ENCODE results near the gene SSH2.

DNA sequence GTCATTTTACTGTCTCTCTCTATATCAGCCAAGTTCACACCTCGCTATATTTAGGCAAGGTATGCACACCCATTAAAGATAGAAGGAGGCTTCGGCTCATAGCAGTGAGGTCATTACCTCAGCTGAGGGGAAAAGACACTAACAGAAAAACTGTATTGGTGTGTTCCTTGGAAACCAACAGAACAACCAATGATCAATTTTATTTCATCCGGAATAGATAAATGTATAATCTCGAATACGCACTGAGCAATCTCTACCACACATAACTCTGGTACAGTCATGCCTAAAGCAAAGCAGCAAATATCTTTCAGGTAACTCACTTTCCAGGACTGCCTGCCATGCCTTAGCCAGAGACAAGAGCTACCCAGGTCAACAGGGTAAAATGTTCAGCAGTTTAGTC, 197.4 kb downstream of the SSH2 start:
- TF ChIP-seq, protein P1, sequence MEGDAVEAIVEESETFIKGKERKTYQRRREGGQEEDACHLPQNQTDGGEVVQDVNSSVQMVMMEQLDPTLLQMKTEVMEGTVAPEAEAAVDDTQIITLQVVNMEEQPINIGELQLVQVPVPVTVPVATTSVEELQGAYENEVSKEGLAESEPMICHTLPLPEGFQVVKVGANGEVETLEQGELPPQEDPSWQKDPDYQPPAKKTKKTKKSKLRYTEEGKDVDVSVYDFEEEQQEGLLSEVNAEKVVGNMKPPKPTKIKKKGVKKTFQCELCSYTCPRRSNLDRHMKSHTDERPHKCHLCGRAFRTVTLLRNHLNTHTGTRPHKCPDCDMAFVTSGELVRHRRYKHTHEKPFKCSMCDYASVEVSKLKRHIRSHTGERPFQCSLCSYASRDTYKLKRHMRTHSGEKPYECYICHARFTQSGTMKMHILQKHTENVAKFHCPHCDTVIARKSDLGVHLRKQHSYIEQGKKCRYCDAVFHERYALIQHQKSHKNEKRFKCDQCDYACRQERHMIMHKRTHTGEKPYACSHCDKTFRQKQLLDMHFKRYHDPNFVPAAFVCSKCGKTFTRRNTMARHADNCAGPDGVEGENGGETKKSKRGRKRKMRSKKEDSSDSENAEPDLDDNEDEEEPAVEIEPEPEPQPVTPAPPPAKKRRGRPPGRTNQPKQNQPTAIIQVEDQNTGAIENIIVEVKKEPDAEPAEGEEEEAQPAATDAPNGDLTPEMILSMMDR (IDR thresholded peaks at IDR 0.05): no peak
- TF ChIP-seq POLR2AphosphoS5 (IDR thresholded peaks at IDR 0.05; ENCODE audit: insufficient read depth in 1 of 2, low read depth in 1 of 2) (no peak), POLR2A (IDR thresholded peaks at IDR 0.05) (no peak)
